Keratinocyte (primary cell): Measurements from ENCODE around the gene TNFSF9. TPM values are rescaled to one million over a fixed set of nuclear protein-coding genes. Genes with fewer than 3 reads are reported as not detected.

Source experiments
- DNase-seq: peaks from one replicate; pipeline ENCODE4 v3.0.0-alpha.2; 2011; ENCODE audit warnings: low read depth, missing footprints, low spot score
- FAIRE-seq: peaks from 2 replicates; lab custom pipeline; 2011; peaks lifted over from hg19 to GRCh38; lab: Jason Lieb, UNC
- H2AFZ ChIP-seq: 2 replicates; pipeline ENCODE4 v1.6.0; 2012; ENCODE audit warnings: low read length, control low read depth, inconsistent platforms; ENCODE audit not compliant: control insufficient read depth
- H3K27ac ChIP-seq: 2 replicates; pipeline ENCODE4 v1.5.1; 2011; ENCODE audit warnings: low read length; ENCODE audit not compliant: control insufficient read depth, insufficient read depth
- H3K27me3 ChIP-seq: 3 replicates; pipeline ENCODE4 v1.6.0; 2011; ENCODE audit warnings: low read length; ENCODE audit not compliant: control insufficient read depth, insufficient read depth; ENCODE audit errors: extremely low read depth
- H3K36me3 ChIP-seq, 2 experiments: 2 replicates in 1 of 2; 3 replicates in 1 of 2; pipeline ENCODE4 v1.5.1; 2011; ENCODE audit warnings: low read length in 2 of 2, mild to moderate bottlenecking in 1 of 2; ENCODE audit not compliant: control insufficient read depth in 2 of 2, insufficient read depth in 2 of 2; ENCODE audit errors: extremely low read depth in 1 of 2
- H3K4me1 ChIP-seq: 3 replicates; pipeline ENCODE4 v1.5.1; 2011; ENCODE audit warnings: low read length; ENCODE audit not compliant: control insufficient read depth, insufficient read depth; ENCODE audit errors: extremely low read depth
- H3K4me2 ChIP-seq: 3 replicates; pipeline ENCODE4 v1.6.0; 2011; ENCODE audit warnings: low read depth, low read length; ENCODE audit not compliant: control insufficient read depth, insufficient read depth; ENCODE audit errors: extremely low read depth
- H3K4me3 ChIP-seq, 3 experiments: fragments of 200-600 bp in 1 of 3; sonication (generic) in 1 of 3; 2 replicates in 2 of 3; 3 replicates in 1 of 3; pipeline ENCODE4 v1.5.1; 2011 to 2016; ENCODE audit warnings: low read length in 3 of 3, mild to moderate bottlenecking in 3 of 3, control low read depth in 2 of 3, inconsistent platforms in 1 of 3, low read depth in 1 of 3, mixed read lengths in 1 of 3, mixed run types in 1 of 3, moderate library complexity in 1 of 3; ENCODE audit not compliant: control insufficient read depth in 2 of 3, insufficient read depth in 2 of 3; ENCODE audit errors: extremely low read depth in 1 of 3
- H3K79me2 ChIP-seq: 2 replicates; pipeline ENCODE4 v1.6.0; 2012; ENCODE audit warnings: low read length; ENCODE audit not compliant: control insufficient read depth, insufficient read depth
- H3K9ac ChIP-seq: 3 replicates; pipeline ENCODE4 v1.6.0; 2011; ENCODE audit warnings: low read length; ENCODE audit not compliant: control insufficient read depth, insufficient read depth; ENCODE audit errors: extremely low read depth
- H3K9me1 ChIP-seq: 3 replicates; pipeline ENCODE4 v1.6.0; 2011; ENCODE audit warnings: low read length; ENCODE audit not compliant: control insufficient read depth, insufficient read depth; ENCODE audit errors: extremely low read depth
- H3K9me3 ChIP-seq: 2 replicates; pipeline ENCODE4 v1.5.1; 2012; ENCODE audit warnings: low read depth, low read length; ENCODE audit not compliant: control insufficient read depth
- H4K20me1 ChIP-seq: 3 replicates; pipeline ENCODE4 v1.6.0; 2011; ENCODE audit warnings: low read length; ENCODE audit not compliant: control insufficient read depth, insufficient read depth; ENCODE audit errors: extremely low read depth
- EZH2 ChIP-seq: IDR thresholded peaks from one replicate; pipeline ENCODE4 v1.6.1; 2012; ENCODE audit warnings: inconsistent platforms, mild to moderate bottlenecking, low read length, moderate library complexity
- dilution Hi-C: fragments of 300-500 bp; cut with MboI; formaldehyde crosslinking; loops from one replicate; pipeline ENCODE4 v1.7.0; 2020; ENCODE audit warnings: low sequenced_read_pairs; ENCODE audit not compliant: extremely low pct_ligation_motif_present
- polyA plus RNA-seq, 5 experiments: library from polyadenylated mRNA; depleted of rRNA in 3 of 5; stranded (reverse) in 3 of 5; stranded (forward) in 1 of 5; unstranded in 1 of 5; fragments of >200 nt; gene quantifications; 1 replicate in 1 of 5; 2 replicates in 3 of 5; 3 replicates in 1 of 5; pipeline versions ENCODE4 v1.2.1 to v1.2.3, GENCODE V29; 2011 to 2012; ENCODE audit warnings: missing spikeins in 2 of 5, low read depth in 1 of 5, low replicate concordance in 1 of 5
- TF ChIP-seq, protein P1 (sequence below), 3 experiments: IDR thresholded peaks in 1 of 3; conservative IDR thresholded peaks in 1 of 3; optimal IDR thresholded peaks in 1 of 3; 2 replicates in 2 of 3; 3 replicates in 1 of 3; pipeline versions ENCODE3 to v1.5.1; 2011; ENCODE audit warnings: low read length in 3 of 3, mild to moderate bottlenecking in 3 of 3, moderate library complexity in 2 of 3, control low read depth in 1 of 3, inconsistent platforms in 1 of 3; ENCODE audit not compliant: insufficient read depth in 2 of 3; ENCODE audit errors: extremely low read depth in 1 of 3

The TNFSF9 gene
- polyA plus RNA-seq, 1 donor (not counting 4 experiments of a cell fraction or from before 2014, with no cell fraction given) = 12.3 TPM

DNA sequence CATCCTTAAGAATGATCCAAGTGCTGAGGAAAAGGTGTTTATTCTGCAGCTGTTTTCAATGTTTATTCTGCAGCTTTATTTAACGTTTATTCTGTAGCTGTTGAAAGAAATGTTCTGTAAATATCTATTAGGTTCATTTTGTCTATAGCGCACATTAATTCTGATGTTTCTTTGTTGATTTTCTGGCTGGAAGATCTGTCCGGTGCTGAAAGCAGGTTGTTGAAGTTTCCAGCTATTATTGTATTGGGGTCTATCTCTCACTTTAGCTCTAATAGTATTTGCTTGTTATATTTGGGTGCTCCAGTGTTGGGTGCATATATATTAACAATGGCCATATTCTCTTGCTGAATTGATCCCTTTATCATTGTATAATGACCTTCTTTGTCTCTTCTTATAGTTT lies 39.9 kb downstream of the TNFSF9 start:
- H3K27me3 ChIP-seq = no peaks in the 10 kb centered on the region
- H3K79me2 ChIP-seq = no peaks in the 10 kb centered on the region
- no peaks in the 10 kb centered on the region for H3K9me3 ChIP-seq
- dilution Hi-C loops = no loop called here
- no peaks in the 10 kb centered on the region for H3K9me1 ChIP-seq
- H3K36me3 ChIP-seq = no peaks in the 10 kb centered on the region
- no peaks in the 10 kb centered on the region for H3K4me1 ChIP-seq
- H4K20me1 ChIP-seq = no peaks in the 10 kb centered on the region
- no peak overlapping the region for H3K27ac ChIP-seq
- H2AFZ ChIP-seq = no peak overlapping the region
- no peak overlapping the region for H3K4me3 ChIP-seq
- DNase-seq (no peak), FAIRE-seq (no peak)
- TF ChIP-seq, protein P1, sequence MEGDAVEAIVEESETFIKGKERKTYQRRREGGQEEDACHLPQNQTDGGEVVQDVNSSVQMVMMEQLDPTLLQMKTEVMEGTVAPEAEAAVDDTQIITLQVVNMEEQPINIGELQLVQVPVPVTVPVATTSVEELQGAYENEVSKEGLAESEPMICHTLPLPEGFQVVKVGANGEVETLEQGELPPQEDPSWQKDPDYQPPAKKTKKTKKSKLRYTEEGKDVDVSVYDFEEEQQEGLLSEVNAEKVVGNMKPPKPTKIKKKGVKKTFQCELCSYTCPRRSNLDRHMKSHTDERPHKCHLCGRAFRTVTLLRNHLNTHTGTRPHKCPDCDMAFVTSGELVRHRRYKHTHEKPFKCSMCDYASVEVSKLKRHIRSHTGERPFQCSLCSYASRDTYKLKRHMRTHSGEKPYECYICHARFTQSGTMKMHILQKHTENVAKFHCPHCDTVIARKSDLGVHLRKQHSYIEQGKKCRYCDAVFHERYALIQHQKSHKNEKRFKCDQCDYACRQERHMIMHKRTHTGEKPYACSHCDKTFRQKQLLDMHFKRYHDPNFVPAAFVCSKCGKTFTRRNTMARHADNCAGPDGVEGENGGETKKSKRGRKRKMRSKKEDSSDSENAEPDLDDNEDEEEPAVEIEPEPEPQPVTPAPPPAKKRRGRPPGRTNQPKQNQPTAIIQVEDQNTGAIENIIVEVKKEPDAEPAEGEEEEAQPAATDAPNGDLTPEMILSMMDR (optimal IDR thresholded peaks at IDR 0.05 in 1 of 3, IDR thresholded peaks at IDR 0.05 in 1 of 3, conservative IDR thresholded peaks at IDR 0.05 in 1 of 3; ENCODE audit: extremely low read depth in 1 of 3, insufficient read depth in 2 of 3, low read length in 3 of 3) = no peak
- no peak for TF ChIP-seq EZH2
- H3K9ac ChIP-seq = no peak overlapping the region
- no peak overlapping the region for H3K4me2 ChIP-seq

DNA sequence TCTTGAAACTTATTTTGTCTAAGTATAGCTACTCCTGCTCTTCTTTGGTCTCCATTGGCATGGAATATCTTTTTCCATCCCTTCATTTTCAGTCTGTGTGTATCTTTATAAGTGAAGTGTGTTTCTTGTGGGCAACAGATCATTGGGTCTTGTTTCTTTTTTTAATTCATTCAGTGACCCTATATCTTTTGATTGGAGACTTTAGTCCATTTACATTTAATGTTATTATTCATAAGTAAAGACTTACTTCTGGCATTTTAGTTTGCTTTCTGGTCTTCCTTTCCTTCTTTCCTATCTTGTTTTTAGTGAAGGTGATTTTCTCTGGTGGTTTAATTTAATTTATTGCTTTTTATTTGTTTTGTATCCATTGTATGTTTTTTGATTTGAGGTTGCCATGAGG lies 40.3 kb downstream of the TNFSF9 start:
- Histone ChIP-seq H3K4me1 (peaks cover 4% of the 10 kb centered on the region), H3K27me3 (no peaks in the 10 kb centered on the region), H3K9me1 (no peaks in the 10 kb centered on the region), H3K36me3 (no peaks in the 10 kb centered on the region), H3K9me3 (no peaks in the 10 kb centered on the region), H3K4me3 (no peak overlapping the region), H3K27ac (no peak overlapping the region), H4K20me1 (no peaks in the 10 kb centered on the region), H3K9ac (no peak overlapping the region), H3K79me2 (no peaks in the 10 kb centered on the region), H2AFZ (no peak overlapping the region), H3K4me2 (no peak overlapping the region)
- TF ChIP-seq, protein P1 (optimal IDR thresholded peaks at IDR 0.05 in 1 of 3, IDR thresholded peaks at IDR 0.05 in 1 of 3, conservative IDR thresholded peaks at IDR 0.05 in 1 of 3; ENCODE audit: extremely low read depth in 1 of 3, insufficient read depth in 2 of 3, low read length in 3 of 3) = no peak
- no peak for TF ChIP-seq EZH2
- dilution Hi-C loops = no loop called here
- DNase-seq (no peak), FAIRE-seq (no peak)
